SK-N-SH treated with all-trans-retinoic acid at 6 μM for 48 hours (cell line): ENCODE data around the gene FAM43A.

Experiments used
- ATAC-seq: fragments of 200-7000 bp; cut with Tn5 transposase; 3 replicates; pipeline ENCODE4 v1.9.1; 2020; ENCODE audit warnings: mild to moderate bottlenecking, moderate library complexity
- BACH2 ChIP-seq: fragments of 250-450 bp; sonication (Bioruptor Pico); IDR thresholded peaks from 2 replicates; pipeline ENCODE4 v1.9.0; 2021; ENCODE audit warnings: mild to moderate bottlenecking, borderline replicate concordance
- CREB5 ChIP-seq: fragments of 250-450 bp; sonication (Bioruptor Pico); IDR thresholded peaks from 2 replicates; pipeline ENCODE4 v1.5.1; 2020; ENCODE audit warnings: low read depth, mild to moderate bottlenecking, moderate library complexity
- CSDC2 ChIP-seq: fragments of 250-450 bp; sonication (Bioruptor Pico); IDR thresholded peaks from 2 replicates; pipeline ENCODE4 v1.5.0; 2020; ENCODE audit warnings: mild to moderate bottlenecking, moderate library complexity
- ESRRG ChIP-seq: fragments of 250-450 bp; sonication (Bioruptor Pico); IDR thresholded peaks from 2 replicates; pipeline ENCODE4 v1.6.1; 2021; ENCODE audit warnings: mild to moderate bottlenecking
- ISL1 ChIP-seq: fragments of 250-450 bp; sonication (Bioruptor Pico); IDR thresholded peaks from 2 replicates; pipeline ENCODE4 v2.1.2; 2022; ENCODE audit warnings: mild to moderate bottlenecking, moderate library complexity
- OSR1 ChIP-seq: fragments of 250-450 bp; sonication (Bioruptor Pico); IDR thresholded peaks from 2 replicates; pipeline ENCODE4 v1.8.0; 2022; ENCODE audit warnings: moderate library complexity, mild to moderate bottlenecking, inconsistent platforms
- PATZ1 ChIP-seq: fragments of 250-450 bp; sonication (Bioruptor Pico); IDR thresholded peaks from 2 replicates; pipeline ENCODE4 v1.8.0; 2020; ENCODE audit warnings: mild to moderate bottlenecking, moderate library complexity, borderline replicate concordance
- POU6F1 ChIP-seq: fragments of 250-450 bp; sonication (Bioruptor Pico); IDR thresholded peaks from 2 replicates; pipeline ENCODE4 v1.8.0; 2021; ENCODE audit warnings: low read depth, mild to moderate bottlenecking, moderate library complexity, borderline replicate concordance
- PPARA ChIP-seq: fragments of 250-450 bp; sonication (Bioruptor Pico); IDR thresholded peaks from 2 replicates; pipeline ENCODE4 v1.5.0; 2020; ENCODE audit warnings: mild to moderate bottlenecking, borderline replicate concordance
- SNAI2 ChIP-seq: fragments of 250-450 bp; sonication (Bioruptor Pico); IDR thresholded peaks from 2 replicates; pipeline ENCODE4 v1.5.0; 2020; ENCODE audit warnings: mild to moderate bottlenecking, moderate library complexity
- TOX ChIP-seq: fragments of 250-450 bp; sonication (Bioruptor Pico); IDR thresholded peaks from 2 replicates; pipeline ENCODE4 v1.8.0; 2021; ENCODE audit warnings: mild to moderate bottlenecking, moderate library complexity, borderline replicate concordance
- TSHZ2 ChIP-seq: fragments of 250-450 bp; sonication (Bioruptor Pico); IDR thresholded peaks from 2 replicates; pipeline ENCODE4 v1.5.0; 2020; ENCODE audit warnings: mild to moderate bottlenecking, moderate library complexity
- ZC3H10 ChIP-seq: fragments of 250-450 bp; sonication (Bioruptor Pico); IDR thresholded peaks from 2 replicates; pipeline ENCODE4 v1.5.1; 2021; ENCODE audit warnings: mild to moderate bottlenecking, moderate library complexity
- ZFP30 ChIP-seq: fragments of 450-650 bp; formaldehyde crosslinking; IDR thresholded peaks from 2 replicates; pipeline ENCODE4 v1.5.0; 2022; ENCODE audit warnings: mild to moderate bottlenecking, moderate library complexity
- ZNF565 ChIP-seq: fragments of 450-650 bp; formaldehyde crosslinking; conservative IDR thresholded peaks from 2 replicates; pipeline ENCODE4 v1.5.0; 2020; ENCODE audit warnings: low read depth, mild to moderate bottlenecking, moderate library complexity
- ZNF70 ChIP-seq: fragments of 450-650 bp; formaldehyde crosslinking; IDR thresholded peaks from 2 replicates; pipeline ENCODE4 v1.5.0; 2020; ENCODE audit warnings: mild to moderate bottlenecking, moderate library complexity

The FAM43A gene

GRCh38 chr3:194715022-194715800 lies 29.5 kb downstream of the FAM43A start:
- no peak for ATAC-seq
- no peak for TF ChIP-seq PATZ1 (CRISPR knock-in tag)
- TF ChIP-seq ZFP30 (CRISPR knock-in tag): no peak
- TF ChIP-seq ESRRG: no peak
- no peak for TF ChIP-seq SNAI2
- TF ChIP-seq, all 23 proteins: peak for 0

GRCh38 chr3:194718079-194718478 lies 32.4 kb downstream of the FAM43A start:
- no peak for ATAC-seq

GRCh38 chr3:194720048-194720447 lies 34.4 kb downstream of the FAM43A start:
- TF ChIP-seq BACH2 (CRISPR knock-in tag) (no peak), ZC3H10 (no peak), OSR1 (CRISPR knock-in tag) (no peak), ZFP30 (CRISPR knock-in tag) (no peak), PPARA (no peak), POU6F1 (CRISPR knock-in tag) (no peak), ISL1 (CRISPR knock-in tag) (no peak), TSHZ2 (no peak), ZNF565 (CRISPR knock-in tag) (no peak)
- no peak for ATAC-seq

More at GRCh38 chr3:194718079-194718478, 32.4 kb downstream of the FAM43A start:
- TF ChIP-seq TOX (CRISPR knock-in tag) (no peak), CSDC2 (CRISPR knock-in tag) (no peak), ZFP30 (CRISPR knock-in tag) (no peak), ZNF70 (no peak), SNAI2 (no peak), CREB5 (CRISPR knock-in tag) (no peak), TSHZ2 (no peak)
